Activated CD4-positive, alpha-beta memory T cell treated with anti-CD3 and anti-CD28 coated beads, Interleukin-2, amount 10 ng/mL, durations not matched to agents 7 days and 5 days (primary cell): Measurements from ENCODE around the gene ASTN2. TPM values are rescaled to one million over a fixed set of nuclear protein-coding genes. Genes with fewer than 3 reads are reported as not detected.

Source experiments
- CTCF ChIA-PET: fragments of 350-600 bp; sonication (Branson Sonifier 250); formaldehyde crosslinking; loops from one replicate; lab custom pipeline; 2021; ENCODE audit warnings: antibody characterized with exemption, inconsistent platforms; lab: Charles Lee
- POLR2A ChIA-PET: fragments of 350-600 bp; sonication (Branson Sonifier 250); formaldehyde crosslinking; loops from one replicate; lab custom pipeline; 2021; ENCODE audit warnings: antibody characterized with exemption; lab: Charles Lee
- DNase-seq: peaks from one replicate; pipeline ENCODE4 v3.0.0-alpha.2; 2020
- H3K27ac Mint-ChIP-seq: one replicate; pipeline ENCODE4 v1.8.0; 2021; ENCODE audit warnings: mild to moderate bottlenecking, mixed read lengths
- H3K27me3 Mint-ChIP-seq: one replicate; pipeline ENCODE4 v1.8.0; 2021; ENCODE audit warnings: mixed read lengths
- H3K36me3 Mint-ChIP-seq: one replicate; pipeline ENCODE4 v1.8.0; 2021; ENCODE audit warnings: low read depth, mixed read lengths
- H3K4me1 Mint-ChIP-seq: one replicate; pipeline ENCODE4 v1.8.0; 2021; ENCODE audit warnings: mixed read lengths
- H3K4me3 Mint-ChIP-seq: one replicate; pipeline ENCODE4 v1.8.0; 2021; ENCODE audit warnings: mild to moderate bottlenecking, mixed read lengths
- H3K9me3 Mint-ChIP-seq: one replicate; pipeline ENCODE4 v1.8.0; 2021; ENCODE audit warnings: mixed read lengths
- total RNA-seq, 2 experiments: library from RNA; stranded (reverse); gene quantifications; one replicate each; pipeline ENCODE4 v1.2.3, GENCODE V29; 2021

Gene ASTN2
- total RNA-seq, 2 experiments from 2014 or later, result 2.5 to 3.0 TPM

GRCh38 chr9:117232281-117232680, 182.6 kb downstream of the ASTN2 start:
- ChIA-PET POLR2A (no interaction called here), CTCF (no interaction called here)
- H3K4me3 Mint-ChIP-seq, result no peak overlapping the region
- H3K27me3 Mint-ChIP-seq, result no peaks in the 10 kb centered on the region
- peaks cover 5% of the 10 kb centered on the region for H3K9me3 Mint-ChIP-seq
- H3K4me1 Mint-ChIP-seq, result no peaks in the 10 kb centered on the region
- no peak overlapping the region for H3K27ac Mint-ChIP-seq
- H3K36me3 Mint-ChIP-seq, result no peaks in the 10 kb centered on the region
- no peak for DNase-seq

GRCh38 chr9:117231012-117231411, 183.8 kb downstream of the ASTN2 start:
- ChIA-PET POLR2A (no interaction called here), CTCF (no interaction called here)
- peaks cover 5% of the 10 kb centered on the region for H3K9me3 Mint-ChIP-seq
- no peak overlapping the region for H3K4me3 Mint-ChIP-seq
- H3K4me1 Mint-ChIP-seq, result no peaks in the 10 kb centered on the region
- no peak overlapping the region for H3K27ac Mint-ChIP-seq
- DNase-seq, result no peak
- H3K27me3 Mint-ChIP-seq, result no peaks in the 10 kb centered on the region
- no peaks in the 10 kb centered on the region for H3K36me3 Mint-ChIP-seq

DNA sequence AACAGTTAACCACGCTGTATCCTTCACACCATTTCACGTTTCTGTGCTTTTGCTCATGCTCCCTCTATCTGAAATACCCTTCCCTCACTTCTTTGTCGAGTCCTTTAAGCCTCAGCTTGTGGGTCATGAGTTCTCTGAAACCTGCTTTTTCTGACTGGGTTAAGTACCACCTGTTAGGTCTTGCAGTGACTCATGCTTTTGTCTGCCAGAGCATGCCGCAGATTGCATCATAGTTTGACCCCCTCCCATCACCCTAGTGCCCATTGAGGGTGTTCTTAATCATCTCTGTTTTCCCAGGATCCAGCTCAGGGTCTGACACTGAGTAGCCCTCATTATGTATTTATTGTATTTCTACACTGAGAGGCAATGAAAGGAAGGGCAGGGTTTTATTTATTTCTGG, 190.2 kb downstream of the ASTN2 start:
- POLR2A ChIA-PET, result no interaction called here
- no peaks in the 10 kb centered on the region for H3K4me1 Mint-ChIP-seq
- CTCF ChIA-PET, result no interaction called here
- peaks cover 5% of the 10 kb centered on the region for H3K9me3 Mint-ChIP-seq
- no peak for DNase-seq
- no peak overlapping the region for H3K27ac Mint-ChIP-seq
- no peaks in the 10 kb centered on the region for H3K27me3 Mint-ChIP-seq
- H3K36me3 Mint-ChIP-seq, result no peaks in the 10 kb centered on the region
- no peak overlapping the region for H3K4me3 Mint-ChIP-seq

- Mint-ChIP-seq H3K4me1 (no peaks in the 10 kb centered on the region), H3K27me3 (no peaks in the 10 kb centered on the region), H3K9me3 (peaks cover 5% of the 10 kb centered on the region), H3K4me3 (no peak overlapping the region), H3K27ac (no peak overlapping the region), H3K36me3 (no peaks in the 10 kb centered on the region)
- POLR2A ChIA-PET, result no interaction called here
- DNase-seq, result no peak
- CTCF ChIA-PET, result no interaction called here
These were observed 195.9 kb downstream of the ASTN2 start for GRCh38 chr9:117218951-117219350.

GRCh38 chr9:117214416-117214815, 200.4 kb downstream of the ASTN2 start:
- no peaks in the 10 kb centered on the region for H3K4me1 Mint-ChIP-seq
- ChIA-PET CTCF (no interaction called here), POLR2A (no interaction called here)
- H3K4me3 Mint-ChIP-seq, result no peak overlapping the region
- no peaks in the 10 kb centered on the region for H3K36me3 Mint-ChIP-seq
- H3K27ac Mint-ChIP-seq, result no peak overlapping the region
- H3K27me3 Mint-ChIP-seq, result no peaks in the 10 kb centered on the region
- DNase-seq, result no peak
- H3K9me3 Mint-ChIP-seq, result peaks cover 5% of the 10 kb centered on the region

DNA sequence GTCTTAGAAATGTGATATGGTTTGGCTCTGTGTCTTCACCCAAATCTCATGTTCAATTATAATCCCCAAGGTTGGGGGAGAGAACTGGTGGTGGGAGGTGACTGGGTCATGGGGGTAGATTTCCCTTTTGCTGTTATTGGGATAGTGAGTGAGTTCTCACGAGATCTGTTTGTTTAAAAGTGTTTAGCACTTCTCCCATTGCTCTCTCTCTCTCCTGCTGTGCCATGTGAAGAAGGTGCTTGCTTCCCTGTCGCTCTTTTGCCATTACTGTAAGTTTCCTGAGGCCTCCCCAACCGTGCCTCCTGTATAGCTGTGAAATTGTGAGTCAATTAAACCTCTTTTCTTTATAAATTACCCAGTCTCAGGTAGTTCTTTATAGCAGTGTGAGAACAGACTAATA, 203.6 kb downstream of the ASTN2 start:
- Mint-ChIP-seq H3K4me1 (no peaks in the 10 kb centered on the region), H3K4me3 (no peak overlapping the region), H3K27ac (no peak overlapping the region), H3K9me3 (peaks cover 5% of the 10 kb centered on the region), H3K36me3 (no peaks in the 10 kb centered on the region), H3K27me3 (no peaks in the 10 kb centered on the region)
- ChIA-PET CTCF (no interaction called here), POLR2A (no interaction called here)
- no peak for DNase-seq

GRCh38 chr9:117205806-117206205, 209.1 kb downstream of the ASTN2 start:
- no peak for DNase-seq
- H3K9me3 Mint-ChIP-seq, result peaks cover 10% of the 10 kb centered on the region
- H3K4me3 Mint-ChIP-seq, result no peak overlapping the region
- ChIA-PET POLR2A (no interaction called here), CTCF (no interaction called here)
- no peaks in the 10 kb centered on the region for H3K27me3 Mint-ChIP-seq
- H3K36me3 Mint-ChIP-seq, result no peaks in the 10 kb centered on the region
- no peak overlapping the region for H3K27ac Mint-ChIP-seq
- no peaks in the 10 kb centered on the region for H3K4me1 Mint-ChIP-seq

DNA sequence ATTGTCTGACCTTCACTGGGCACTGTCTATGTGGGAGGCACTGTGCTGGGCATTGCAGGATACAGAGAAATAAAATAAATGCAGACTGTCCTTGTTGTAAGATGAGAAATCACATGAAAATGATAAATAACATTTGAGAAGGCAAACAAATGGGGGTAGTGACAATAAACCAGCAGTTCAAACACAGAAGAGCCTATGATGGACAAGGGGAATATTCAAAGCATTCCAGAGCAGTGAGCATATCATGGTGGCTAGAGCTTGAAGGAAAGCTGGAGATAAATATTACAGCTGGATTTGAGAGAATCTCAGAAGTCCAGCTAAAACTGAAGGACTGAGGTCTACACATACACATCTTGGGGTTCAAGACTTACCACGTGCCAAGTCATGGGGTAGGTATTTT, 209.9 kb downstream of the ASTN2 start:
- no peak for DNase-seq
- H3K36me3 Mint-ChIP-seq, result no peaks in the 10 kb centered on the region
- no peak overlapping the region for H3K4me3 Mint-ChIP-seq
- H3K27ac Mint-ChIP-seq, result no peak overlapping the region
- H3K9me3 Mint-ChIP-seq, result peaks cover 10% of the 10 kb centered on the region
- no peaks in the 10 kb centered on the region for H3K4me1 Mint-ChIP-seq
- ChIA-PET CTCF (no interaction called here), POLR2A (no interaction called here)
- no peaks in the 10 kb centered on the region for H3K27me3 Mint-ChIP-seq

DNA sequence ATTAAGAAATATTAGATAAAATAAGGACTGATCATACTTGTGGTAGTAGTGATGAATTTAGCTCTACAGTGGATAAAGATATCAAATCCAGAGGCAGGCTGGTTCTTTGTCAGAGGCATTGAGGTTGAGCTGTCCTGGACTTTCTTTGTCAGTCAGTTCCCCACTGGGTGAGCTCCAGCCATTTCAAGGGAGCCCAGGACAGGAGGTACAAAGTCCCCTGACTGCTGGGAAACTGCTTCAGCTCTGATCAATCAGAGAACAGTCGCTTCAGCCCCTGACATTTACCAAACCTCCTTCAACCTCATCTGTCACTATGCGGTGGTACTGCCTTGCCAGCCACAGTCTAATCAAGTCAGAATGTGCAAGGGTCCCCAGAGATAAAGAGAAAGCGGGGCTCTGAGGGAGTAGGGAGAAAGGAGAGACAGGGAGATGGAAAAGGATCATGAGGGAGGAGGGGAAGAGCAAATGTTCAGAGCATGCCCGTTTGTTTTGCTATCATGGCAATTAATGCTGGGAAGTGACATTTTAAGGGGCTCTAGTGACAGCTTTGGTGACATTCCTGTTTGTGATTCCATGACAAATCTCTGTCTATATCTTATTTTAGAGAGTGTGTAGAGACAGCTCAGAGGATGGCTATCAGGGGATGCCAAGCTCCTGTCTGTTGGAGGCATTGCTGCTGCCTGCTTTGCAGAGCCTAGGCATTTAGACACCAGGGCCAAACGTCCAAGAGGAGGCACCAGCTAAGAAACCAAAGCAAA, 223.2 kb downstream of the ASTN2 start:
- H3K4me1 Mint-ChIP-seq, result no peaks in the 10 kb centered on the region
- no peak for DNase-seq
- POLR2A ChIA-PET, result no interaction called here
- H3K9me3 Mint-ChIP-seq, result no peaks in the 10 kb centered on the region
- no peak overlapping the region for H3K27ac Mint-ChIP-seq
- no peaks in the 10 kb centered on the region for H3K27me3 Mint-ChIP-seq
- H3K36me3 Mint-ChIP-seq, result no peaks in the 10 kb centered on the region
- H3K4me3 Mint-ChIP-seq, result no peak overlapping the region
- CTCF ChIA-PET, result no interaction called here

DNA sequence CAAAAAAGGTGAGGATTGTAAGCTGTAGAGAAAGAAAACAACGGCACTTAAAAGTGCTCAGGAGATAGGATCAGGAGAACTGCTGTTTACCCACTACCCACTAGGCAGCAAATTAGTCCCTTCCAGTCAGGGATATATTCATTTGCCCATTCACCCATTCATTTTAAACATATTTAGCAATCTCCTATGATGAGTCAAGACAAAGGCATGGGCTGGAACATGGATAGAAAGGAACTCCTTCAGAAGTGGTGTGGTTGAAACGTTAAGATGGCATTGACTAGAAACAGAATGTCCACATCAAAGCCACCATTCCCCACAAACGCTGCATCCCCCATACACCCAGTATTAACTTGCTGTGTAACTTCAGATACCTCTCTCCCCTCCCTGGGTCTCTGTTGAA, 225.7 kb downstream of the ASTN2 start:
- H3K4me3 Mint-ChIP-seq, result no peak overlapping the region
- H3K4me1 Mint-ChIP-seq, result no peaks in the 10 kb centered on the region
- peaks cover 4% of the 10 kb centered on the region for H3K9me3 Mint-ChIP-seq
- CTCF ChIA-PET, result no interaction called here
- H3K27ac Mint-ChIP-seq, result no peak overlapping the region
- POLR2A ChIA-PET, result no interaction called here
- no peaks in the 10 kb centered on the region for H3K36me3 Mint-ChIP-seq
- no peaks in the 10 kb centered on the region for H3K27me3 Mint-ChIP-seq
- DNase-seq, result no peak

- POLR2A ChIA-PET, result no interaction called here
- CTCF ChIA-PET, result no interaction called here
- H3K4me3 Mint-ChIP-seq, result no peak overlapping the region
- H3K36me3 Mint-ChIP-seq, result no peaks in the 10 kb centered on the region
- H3K9me3 Mint-ChIP-seq, result peaks cover 4% of the 10 kb centered on the region
- DNase-seq, result no peak
- no peak overlapping the region for H3K27ac Mint-ChIP-seq
- H3K4me1 Mint-ChIP-seq, result no peaks in the 10 kb centered on the region
- no peaks in the 10 kb centered on the region for H3K27me3 Mint-ChIP-seq
These were observed 226.5 kb downstream of the ASTN2 start for GRCh38 chr9:117188394-117188793.

DNA sequence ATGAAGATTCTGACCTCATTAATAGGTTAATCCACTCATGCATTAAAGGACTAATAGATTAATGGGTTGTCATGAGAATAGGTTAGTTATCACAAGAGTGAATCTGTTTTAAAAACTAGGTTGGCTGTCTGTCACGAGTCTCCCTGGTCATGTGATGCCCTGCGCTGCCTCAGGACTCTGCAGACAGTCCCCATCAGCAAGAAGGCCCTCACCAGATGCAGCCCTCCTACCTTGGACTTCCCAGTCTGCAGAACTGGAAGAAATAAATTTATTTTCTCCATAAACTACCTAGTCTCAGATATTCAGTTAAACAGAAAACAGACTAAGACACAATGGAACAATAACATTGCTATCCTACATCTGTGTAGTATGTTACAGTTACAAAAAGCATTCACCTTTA, 227.4 kb downstream of the ASTN2 start:
- no peaks in the 10 kb centered on the region for H3K27me3 Mint-ChIP-seq
- ChIA-PET CTCF (no interaction called here), POLR2A (no interaction called here)
- no peaks in the 10 kb centered on the region for H3K36me3 Mint-ChIP-seq
- H3K27ac Mint-ChIP-seq, result no peak overlapping the region
- H3K4me3 Mint-ChIP-seq, result no peak overlapping the region
- no peaks in the 10 kb centered on the region for H3K4me1 Mint-ChIP-seq
- no peak for DNase-seq
- H3K9me3 Mint-ChIP-seq, result peaks cover 4% of the 10 kb centered on the region

DNA sequence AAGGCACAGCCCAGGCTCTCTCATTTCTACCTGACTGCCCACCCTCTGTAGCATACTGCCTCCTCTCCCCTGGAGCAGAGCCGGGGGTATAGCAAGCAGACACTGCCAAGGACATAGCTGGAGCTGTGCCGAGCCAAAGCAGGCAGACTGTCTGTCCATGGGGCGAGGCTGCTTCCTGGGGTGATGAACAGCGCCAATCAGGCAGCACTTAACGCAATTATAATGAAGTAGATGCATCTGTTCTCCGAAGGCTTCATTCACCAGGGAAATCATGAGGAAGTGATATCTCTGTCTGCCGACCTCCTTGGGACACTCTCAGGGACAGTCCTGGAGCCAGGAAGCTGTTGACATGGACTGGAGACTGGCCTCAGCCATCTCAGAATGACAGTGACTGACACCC, 230.7 kb downstream of the ASTN2 start:
- H3K4me1 Mint-ChIP-seq, result no peaks in the 10 kb centered on the region
- no peak for DNase-seq
- peaks cover 6% of the 10 kb centered on the region for H3K9me3 Mint-ChIP-seq
- H3K36me3 Mint-ChIP-seq, result no peaks in the 10 kb centered on the region
- no peak overlapping the region for H3K4me3 Mint-ChIP-seq
- H3K27me3 Mint-ChIP-seq, result no peaks in the 10 kb centered on the region
- H3K27ac Mint-ChIP-seq, result no peak overlapping the region
- ChIA-PET POLR2A (no interaction called here), CTCF (no interaction called here)

DNA sequence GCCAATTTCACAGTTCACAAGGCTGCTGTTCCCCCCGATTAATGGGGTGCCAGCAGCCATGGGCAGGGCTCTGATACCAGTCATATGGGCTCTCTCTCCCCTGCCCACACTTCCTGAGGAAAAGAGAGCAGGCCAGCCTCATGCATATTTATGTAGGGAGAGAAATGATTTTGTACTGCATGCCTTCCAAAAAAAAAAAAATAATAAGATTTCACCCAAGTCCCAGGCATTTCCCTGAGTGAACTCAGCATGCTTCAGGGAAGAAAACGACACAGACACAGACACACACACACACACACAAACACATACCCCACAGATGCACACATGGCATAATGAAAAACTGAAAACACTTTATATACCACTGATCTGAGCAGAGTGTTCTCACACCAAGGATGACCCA, 232.8 kb downstream of the ASTN2 start:
- no peak overlapping the region for H3K4me3 Mint-ChIP-seq
- ChIA-PET CTCF (no interaction called here), POLR2A (no interaction called here)
- no peaks in the 10 kb centered on the region for H3K36me3 Mint-ChIP-seq
- H3K9me3 Mint-ChIP-seq, result peaks cover 6% of the 10 kb centered on the region
- H3K27me3 Mint-ChIP-seq, result no peaks in the 10 kb centered on the region
- no peak for DNase-seq
- H3K27ac Mint-ChIP-seq, result no peak overlapping the region
- H3K4me1 Mint-ChIP-seq, result no peaks in the 10 kb centered on the region
